Activated naive CD4-positive, alpha-beta T cell (primary cell): ENCODE data around the gene CHST8.
"Not testable (repeated sequence)": the region's sequence is repeated elsewhere in the genome, so short reads cannot be mapped to it uniquely, and the experiment has no call there.

Experiments used
- DNase-seq, 4 experiments: peaks; one replicate each; lab custom pipeline; 2025; lab: John Stamatoyannopoulos, UW

The CHST8 gene

DNA sequence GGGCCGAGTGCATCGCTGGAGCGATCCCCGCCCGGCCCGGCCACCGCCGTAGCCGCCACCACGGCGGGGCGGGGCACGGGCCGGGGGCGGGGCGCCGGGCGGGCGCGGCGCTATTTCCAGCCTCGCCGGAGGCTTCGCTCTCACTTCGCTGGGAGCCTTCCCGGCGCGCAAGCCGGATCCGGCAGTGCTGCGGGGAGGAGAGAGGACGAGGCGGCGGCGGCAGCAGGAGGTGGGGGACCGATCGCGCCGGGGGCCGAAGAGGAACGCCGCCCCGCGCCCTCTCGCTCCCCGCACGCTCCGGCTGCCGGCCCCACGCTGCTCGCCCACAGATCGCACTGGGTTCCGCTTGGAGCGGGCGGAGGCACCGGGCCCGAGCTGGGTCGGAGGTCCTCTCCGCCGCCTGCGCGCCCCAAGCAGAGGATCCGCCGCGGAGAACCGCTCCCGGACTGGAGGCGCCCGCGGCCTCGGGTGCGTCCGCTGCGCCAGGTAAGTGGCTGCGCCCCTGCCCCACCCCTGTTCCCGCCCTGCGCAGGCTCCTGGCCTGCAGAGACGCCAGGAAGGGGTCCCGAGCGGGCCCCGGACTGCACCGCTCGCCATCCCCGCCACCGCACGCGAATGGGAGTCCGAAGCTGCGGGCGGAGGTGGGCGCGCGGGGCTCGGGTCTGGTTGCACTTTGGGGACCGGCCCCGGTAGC is at the start of gene CHST8:
Gene CHST8 (plus strand): TSS at position 143 of the 694 bp plus-strand sequence. CDS start 67,309 bp downstream, outside the sequence.
- no peak for DNase-seq

- DNase-seq: no peak
Measured at GRCh38 chr19:33572929-33573328, 48.8 kb upstream of the CHST8 start.

DNA sequence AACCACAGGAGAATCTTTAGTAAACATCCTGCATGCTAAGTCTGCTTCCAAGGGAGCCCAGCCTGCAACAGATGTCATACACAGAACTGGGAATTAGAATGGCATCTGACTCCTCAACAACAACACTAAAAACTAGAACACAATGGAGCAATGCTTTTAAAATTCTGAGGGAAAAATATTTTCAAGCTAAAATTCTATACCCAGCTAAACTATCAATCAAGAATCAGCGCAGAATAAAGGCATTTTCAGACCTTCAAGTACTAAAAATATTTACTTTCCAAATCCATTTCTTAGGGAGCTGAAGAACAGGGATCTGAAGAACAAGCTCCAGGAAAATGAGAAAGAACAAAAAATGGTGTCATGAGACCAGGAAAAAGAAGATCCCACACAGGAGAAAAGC is 46.9 kb upstream of the CHST8 start:
- DNase-seq: no peak

GRCh38 chr19:33578697-33579096 is 43.1 kb upstream of the CHST8 start:
- no peak for DNase-seq

DNA sequence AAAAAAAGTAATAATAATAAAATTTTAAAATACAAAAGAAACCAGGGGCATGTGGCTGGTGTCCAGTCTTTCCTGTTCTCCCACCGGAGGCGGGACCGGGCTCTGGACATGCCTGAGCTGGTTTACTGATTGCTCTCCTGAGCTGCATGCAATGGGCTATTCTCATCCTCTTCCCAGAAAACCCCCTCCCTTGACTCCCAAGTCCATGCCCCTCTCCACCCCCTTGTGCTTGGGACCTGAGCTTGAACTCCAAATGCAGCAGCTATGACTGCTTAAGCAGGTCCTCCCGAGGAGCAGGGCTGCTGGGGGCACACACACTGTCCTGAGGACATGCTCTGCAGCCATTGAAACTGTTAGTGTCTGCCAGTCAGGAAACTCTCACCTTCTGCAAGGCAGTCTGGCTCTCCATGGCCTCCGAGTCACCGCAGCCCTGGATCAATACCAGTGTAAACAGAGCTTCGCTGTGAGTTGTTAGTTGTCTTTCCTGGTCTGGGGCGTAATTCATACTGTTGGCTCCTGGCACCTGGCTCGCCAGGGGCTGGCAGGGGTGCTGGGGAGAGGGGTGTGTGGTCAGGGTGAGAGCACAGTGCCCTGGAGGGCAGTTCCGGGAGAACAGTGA is 41.6 kb upstream of the CHST8 start:
- DNase-seq: no peak

- DNase-seq: no peak
Measured at GRCh38 chr19:33580645-33581037, 41.1 kb upstream of the CHST8 start.

GRCh38 chr19:33582914-33583313 is 38.8 kb upstream of the CHST8 start:
- DNase-seq: no peak

DNA sequence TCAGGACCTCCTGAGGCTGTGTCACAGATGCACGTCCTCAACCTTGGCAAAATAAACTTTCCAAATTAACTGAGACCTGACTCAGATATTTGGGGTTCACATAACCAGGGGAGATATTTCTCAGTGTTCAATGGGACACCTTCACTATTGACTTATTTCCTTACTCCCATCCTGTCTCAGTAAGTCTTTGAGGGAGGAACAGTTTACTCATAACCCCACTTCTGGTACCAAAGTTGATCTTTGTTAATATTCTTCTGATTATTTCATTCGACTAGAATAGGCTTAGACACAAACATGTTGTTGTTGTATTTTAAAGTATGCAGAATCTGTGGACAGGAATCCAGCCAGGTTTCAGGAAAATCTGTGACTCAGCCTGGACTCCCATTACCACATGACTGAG is 34.6 kb upstream of the CHST8 start:
- no peak for DNase-seq

- no peak for DNase-seq
Measured at GRCh38 chr19:33590224-33590623, 31.5 kb upstream of the CHST8 start.

GRCh38 chr19:33595783-33596182 is 26.0 kb upstream of the CHST8 start:
- DNase-seq: no peak

GRCh38 chr19:33601583-33601982 is 20.2 kb upstream of the CHST8 start:
- no peak for DNase-seq

DNA sequence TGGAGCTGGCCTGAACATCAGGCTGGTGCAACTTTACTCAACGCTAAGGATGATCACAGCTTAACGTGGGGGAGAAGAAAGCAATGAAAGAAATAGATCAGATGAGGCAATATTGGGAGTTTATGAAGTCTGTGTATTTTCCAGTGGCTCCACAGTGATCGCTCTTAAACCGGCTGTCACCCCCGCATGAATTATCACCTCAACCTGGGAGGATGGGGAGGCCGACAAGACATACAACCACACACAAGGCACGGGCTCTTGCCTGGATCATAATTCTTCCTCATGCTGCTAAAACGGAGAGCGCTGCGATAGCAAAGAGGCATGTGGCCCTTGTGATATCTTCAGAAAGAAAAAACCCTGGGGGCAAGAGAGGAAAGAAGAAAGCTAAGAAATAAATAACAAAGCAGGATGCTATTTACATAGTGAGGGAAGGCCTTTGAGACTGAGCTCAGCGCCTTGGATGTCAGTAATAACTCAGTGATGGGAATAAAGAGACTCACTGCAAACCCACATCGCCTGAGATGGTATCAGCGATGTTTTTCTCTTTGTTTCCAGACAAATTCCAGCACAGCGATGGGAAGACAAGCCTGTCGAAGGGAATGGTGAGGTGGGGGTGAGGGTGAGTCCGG is 19.1 kb upstream of the CHST8 start:
- DNase-seq: no peak

DNA sequence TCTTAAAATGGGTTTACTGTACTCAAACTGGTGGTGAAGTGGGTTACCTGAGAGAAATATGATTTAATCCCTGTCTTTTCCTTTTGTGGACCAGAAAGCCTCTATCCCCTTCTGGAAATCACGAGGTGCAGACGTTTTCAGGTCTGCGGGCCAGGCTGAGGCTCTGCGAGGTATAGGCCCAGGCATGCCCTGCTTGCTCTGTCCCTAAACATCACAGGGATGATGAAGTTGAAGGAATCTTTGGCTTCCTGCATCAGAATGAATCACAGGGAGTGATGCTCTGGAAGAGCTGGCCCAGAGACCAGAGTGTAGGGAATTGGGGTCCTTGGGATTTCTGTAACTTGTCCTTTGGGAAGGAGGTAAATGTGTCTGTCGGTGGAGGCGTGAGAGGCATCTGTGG is 18.4 kb upstream of the CHST8 start:
- no peak for DNase-seq

- DNase-seq: no peak
Measured at GRCh38 chr19:33604651-33605050, 17.1 kb upstream of the CHST8 start.

DNA sequence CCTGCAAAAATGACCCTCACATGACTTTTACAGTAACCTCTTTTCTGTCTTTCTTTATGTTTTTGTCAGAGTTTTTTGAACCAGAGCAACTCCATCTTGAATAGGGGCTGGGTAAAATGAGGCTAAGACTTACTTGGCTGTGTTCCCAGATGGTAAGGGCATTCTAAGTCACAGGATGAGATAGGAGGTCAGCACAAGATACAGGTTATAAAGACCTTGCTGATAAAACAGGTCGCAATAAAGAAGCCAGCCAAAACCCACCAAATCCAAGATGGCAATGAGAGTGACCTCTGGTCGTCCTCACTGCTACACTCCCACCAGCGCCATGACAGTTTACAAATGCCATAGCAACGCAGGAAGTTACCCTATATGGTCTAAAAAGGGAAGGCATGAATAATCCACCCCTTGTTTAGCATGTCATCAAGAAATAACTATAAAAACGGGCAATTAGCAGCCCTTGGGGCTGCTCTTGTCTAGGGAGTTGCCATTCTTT is 15.9 kb upstream of the CHST8 start:
- not testable (repeated sequence) for DNase-seq

DNA sequence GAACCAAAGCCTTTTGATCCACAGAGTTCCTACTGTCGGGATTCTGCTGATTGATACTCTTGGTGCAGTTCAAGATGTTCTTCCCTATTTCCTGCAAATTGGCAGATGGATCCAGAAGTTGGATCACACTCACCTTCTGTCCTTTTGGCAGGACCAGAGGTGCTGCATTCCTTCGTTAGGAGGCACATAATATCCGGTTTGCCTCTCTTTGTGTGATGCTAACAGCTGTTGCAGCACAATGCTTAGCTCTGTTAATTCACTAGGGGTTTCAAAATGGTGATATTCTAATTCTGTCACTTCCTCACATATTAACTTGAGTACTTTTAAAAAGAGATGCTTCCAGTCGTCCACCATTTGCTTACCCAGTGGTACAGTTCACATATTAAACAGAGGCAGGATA is 15.2 kb upstream of the CHST8 start:
- no peak for DNase-seq

DNA sequence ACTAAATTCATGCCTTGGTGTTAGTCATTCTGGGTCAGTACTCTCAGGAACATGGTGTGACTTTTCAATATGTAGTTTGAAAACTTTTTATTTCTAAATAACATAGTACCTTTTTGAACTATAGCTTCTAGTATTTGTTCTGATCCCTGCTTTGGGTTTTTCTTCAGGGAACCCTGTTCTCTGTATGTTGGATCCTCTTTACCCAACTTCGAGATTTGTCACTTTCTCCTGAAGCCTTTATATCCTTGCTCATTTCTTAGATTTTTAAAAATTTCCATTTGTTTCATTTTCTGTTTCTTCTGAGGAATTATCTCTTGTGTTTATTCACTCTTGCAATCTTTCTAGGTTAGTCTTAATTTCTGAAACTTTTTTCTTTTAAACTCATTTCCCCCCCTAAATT is 12.4 kb upstream of the CHST8 start:
- no peak for DNase-seq

DNA sequence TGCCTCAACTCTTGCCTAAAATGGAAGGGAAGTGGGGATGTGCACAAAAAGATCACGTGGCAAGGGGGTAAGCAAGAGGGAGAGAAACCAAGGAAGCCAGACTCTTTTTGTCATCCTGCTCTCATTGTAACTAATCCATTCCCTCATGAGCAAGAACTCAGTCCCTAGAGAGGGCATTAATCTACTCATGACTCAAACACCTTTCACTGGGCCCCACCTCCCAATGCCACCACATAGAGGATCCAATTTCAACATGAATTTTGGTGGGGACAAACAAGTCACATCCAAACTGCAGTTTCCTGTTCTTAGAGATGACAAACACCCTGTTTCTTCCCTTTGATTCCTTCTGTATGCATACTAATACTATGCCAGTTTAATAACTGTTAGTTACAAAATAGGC is 11.2 kb upstream of the CHST8 start:
- DNase-seq: no peak

GRCh38 chr19:33612928-33613619 is 8.7 kb upstream of the CHST8 start:
- DNase-seq: no peak

GRCh38 chr19:33613620-33614000 is 8.1 kb upstream of the CHST8 start:
- no peak for DNase-seq

- DNase-seq: no peak
Measured at GRCh38 chr19:33616346-33616745, 5.4 kb upstream of the CHST8 start.

GRCh38 chr19:33616857-33617256 is 4.9 kb upstream of the CHST8 start:
- no peak for DNase-seq

- DNase-seq: not testable (repeated sequence)
Measured at GRCh38 chr19:33618363-33618762, 3.4 kb upstream of the CHST8 start.
